ENCODE data around the gene UPK2.

DNA sequence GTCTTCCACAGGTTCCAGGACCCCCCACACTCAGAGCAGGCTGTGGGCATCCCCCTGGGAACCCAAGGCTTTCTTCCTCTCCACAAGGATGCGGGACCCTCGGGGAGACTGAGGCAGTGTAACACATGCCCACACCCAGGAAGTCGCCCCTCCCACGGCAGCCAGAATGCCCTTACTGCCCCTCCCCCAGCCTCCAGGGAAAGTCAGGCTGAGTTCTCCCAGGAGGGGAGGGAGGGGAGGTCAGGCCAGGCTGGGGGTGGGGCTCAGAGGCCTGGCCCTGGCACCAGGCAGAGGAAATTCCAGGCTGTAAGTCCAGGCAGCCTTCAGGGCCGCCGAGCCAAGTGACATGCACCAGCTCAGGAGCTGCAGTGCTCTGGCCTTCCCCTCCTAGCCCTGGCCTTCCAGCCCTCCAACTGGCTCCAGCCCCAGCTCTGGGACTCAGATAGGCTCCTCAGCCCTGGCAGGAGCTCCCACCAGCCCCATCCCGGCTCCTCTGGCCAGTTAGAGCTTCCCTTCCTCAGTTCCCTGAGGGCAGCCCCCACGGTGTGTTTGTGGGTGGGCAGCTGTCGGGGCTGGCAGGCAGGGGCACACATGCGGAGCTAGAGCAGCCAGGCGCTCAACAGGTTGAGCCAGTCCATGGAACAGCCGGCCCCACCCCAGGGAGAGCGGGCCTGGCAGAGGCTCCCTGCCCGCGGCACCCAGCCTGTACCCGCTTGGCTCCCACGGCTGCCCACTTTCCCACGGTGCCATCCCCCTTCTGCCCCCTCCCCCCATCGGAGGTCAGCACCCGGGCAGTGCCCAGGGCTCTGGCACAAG, 34.0 kb upstream of the UPK2 start:
- TF ChIP-seq EZH2phosphoT487 (IDR thresholded peaks at IDR 0.05; ENCODE audit: borderline replicate concordance): no peak
- TF ChIP-seq, protein P1, sequence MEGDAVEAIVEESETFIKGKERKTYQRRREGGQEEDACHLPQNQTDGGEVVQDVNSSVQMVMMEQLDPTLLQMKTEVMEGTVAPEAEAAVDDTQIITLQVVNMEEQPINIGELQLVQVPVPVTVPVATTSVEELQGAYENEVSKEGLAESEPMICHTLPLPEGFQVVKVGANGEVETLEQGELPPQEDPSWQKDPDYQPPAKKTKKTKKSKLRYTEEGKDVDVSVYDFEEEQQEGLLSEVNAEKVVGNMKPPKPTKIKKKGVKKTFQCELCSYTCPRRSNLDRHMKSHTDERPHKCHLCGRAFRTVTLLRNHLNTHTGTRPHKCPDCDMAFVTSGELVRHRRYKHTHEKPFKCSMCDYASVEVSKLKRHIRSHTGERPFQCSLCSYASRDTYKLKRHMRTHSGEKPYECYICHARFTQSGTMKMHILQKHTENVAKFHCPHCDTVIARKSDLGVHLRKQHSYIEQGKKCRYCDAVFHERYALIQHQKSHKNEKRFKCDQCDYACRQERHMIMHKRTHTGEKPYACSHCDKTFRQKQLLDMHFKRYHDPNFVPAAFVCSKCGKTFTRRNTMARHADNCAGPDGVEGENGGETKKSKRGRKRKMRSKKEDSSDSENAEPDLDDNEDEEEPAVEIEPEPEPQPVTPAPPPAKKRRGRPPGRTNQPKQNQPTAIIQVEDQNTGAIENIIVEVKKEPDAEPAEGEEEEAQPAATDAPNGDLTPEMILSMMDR (conservative IDR thresholded peaks at IDR 0.05; ENCODE audit: low read length): no peak

Measured in Loucy (cell line).